ENCODE results near the gene GSTT4.
"Not testable (repeated sequence)": the region's sequence is repeated elsewhere in the genome, so short reads cannot be mapped to it uniquely, and the experiment has no call there.

GSTT4 gene

DNA sequence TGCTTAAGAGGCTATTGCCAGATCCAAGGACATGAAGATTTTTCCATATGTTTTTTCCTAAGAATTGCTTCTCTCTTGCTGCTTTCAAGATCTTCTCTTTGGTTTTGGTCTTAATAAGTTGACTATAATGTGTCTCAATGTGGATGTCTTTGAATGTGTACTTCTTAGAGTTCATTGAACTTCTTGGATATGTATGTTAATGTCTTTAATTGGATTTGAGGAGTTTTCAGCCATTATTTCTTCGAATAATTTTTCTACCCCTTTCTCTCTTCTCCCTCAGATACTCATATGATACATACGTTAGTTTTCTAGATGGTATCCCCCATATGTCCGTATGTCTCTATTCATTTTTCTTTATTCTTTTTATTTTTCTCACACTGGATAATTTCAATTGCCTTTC is 19.1 kb upstream of the GSTT4 start:
- no peak for DNase-seq

DNA sequence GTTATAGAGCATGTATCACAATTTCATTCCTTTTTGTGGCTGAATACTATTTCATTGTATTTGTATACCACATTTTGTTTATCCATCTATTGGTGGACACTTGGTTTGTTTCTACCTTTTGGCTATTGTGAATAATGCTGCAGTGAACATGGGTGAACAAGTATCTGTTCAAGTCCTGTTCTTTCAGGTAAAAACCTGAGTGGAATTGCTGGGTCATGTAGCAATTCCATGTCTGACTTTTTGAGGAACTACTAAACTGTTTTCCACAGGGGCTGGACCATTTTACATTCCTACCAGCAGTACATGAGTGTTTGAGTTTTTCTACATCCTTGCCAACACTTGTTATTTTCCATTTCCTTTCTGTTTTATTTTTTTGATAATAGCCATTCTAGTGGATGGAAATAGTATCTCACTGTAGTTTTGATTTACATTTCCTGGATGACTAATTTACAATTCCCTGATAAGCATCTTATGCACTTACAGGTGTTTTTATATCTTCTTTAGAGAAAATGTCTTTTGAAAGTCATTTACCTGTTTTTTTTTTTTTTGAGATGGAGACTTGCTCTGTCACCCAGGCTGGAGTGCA is 18.0 kb upstream of the GSTT4 start:
- DNase-seq: no peak

DNA sequence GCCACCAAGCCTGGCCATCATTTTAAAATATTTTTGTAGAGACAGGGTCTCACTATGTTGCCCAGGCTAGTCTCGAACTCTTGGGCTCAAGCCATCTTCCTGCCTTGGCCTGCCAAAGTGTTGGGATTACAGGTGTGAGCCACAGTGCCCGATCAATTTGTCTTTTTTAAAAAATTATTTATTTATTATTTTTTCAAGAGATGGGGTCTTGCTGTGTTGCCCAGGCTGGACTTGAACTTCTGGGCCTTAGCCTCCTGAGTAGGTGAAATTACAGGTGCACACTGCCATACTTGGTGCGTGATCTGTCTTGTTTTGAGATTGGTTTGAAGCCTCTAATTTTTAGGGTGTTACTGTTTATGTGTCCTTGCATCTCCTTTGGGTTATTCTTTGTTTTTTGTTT is 16.1 kb upstream of the GSTT4 start:
- DNase-seq: no peak

DNA sequence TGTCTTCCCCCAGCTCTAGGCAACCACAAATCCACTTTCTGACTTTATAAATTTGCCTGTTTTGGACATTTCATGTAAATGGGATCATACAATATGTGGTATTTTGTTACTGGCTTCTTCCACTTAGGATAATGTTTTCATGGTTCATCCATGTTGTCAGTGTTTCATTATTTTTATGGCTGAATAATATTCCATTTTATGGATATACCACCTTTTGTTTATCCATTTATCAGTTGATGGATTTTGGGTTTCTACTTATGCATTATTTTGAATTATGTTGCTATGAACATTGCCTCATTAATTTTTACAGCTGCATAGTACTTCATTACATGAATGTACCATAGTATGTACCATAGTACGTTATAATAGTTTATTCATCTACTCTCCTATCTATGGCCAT is 10.9 kb upstream of the GSTT4 start:
- no peak for DNase-seq

DNA sequence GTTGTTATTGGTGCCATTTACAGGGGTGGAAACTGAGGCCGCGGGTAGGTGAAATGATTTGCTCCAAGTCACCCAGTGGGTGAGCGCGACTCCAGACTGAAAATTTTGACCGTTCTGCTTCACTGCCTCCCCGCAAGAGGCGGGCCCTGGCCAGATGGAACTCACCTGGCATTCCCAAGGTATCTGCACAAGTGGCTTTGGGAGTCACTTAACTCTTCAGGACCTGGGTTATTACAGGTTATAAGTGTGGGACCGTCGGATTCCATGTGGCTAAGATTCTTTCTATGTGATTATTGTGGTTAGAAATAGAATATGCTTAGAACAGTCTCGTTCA is 6.4 kb upstream of the GSTT4 start:
- DNase-seq: no peak

DNA sequence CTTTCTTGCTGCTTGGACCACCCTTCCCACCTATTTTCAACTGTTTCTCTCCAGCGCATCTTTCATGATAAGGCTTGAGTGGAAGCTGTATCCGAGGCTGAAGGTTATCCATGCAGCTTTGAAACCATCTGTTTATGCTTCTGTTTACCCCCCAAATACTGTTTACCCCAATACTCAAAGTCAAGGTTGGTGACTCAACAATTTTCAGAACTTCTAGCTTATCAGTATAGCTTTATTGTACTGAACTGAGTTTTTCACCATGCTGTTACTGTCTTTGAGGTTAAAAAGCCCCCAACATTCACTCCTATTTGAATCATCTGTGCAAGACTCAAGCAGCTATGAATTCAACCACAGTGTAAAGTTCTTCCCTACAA is 4.8 kb upstream of the GSTT4 start:
- no peak for DNase-seq

DNA sequence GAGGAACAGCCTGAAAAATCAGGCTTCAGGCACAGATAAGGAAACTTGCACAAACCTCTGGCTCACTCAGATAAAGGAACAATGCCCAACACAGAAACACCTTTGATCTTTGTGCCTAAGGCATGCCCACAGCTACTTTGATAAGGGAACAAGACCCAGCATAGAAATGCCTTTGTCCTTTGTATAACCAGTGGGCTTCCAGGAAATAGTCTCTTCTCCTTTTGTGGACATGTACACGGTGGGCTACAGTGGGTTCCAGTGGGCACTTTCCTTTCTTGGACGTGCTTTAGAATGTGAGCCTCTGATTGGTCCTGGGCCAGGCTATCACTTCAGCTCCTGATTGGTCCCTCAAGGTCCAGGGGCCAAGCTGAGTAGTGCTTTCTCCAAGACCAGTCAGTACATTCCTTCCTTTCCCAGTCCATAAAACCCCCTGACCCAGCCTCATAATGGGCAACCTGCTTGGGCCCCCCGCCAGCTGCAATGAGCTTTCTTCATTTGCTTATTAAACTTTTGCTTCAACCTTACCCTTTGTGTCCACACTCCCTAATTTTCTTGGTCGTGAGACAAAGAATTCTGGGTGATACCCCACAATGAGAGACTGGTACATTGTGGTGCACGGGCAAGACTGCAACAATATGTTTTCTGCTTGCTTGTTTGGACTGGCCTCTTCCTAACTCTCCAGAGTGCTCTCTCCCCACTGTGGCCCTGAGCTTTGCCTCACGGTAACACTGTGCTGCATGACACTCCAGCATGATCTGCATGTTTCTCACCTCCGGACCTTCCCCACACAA is 4.2 kb upstream of the GSTT4 start:
- DNase-seq: no peak

DNA sequence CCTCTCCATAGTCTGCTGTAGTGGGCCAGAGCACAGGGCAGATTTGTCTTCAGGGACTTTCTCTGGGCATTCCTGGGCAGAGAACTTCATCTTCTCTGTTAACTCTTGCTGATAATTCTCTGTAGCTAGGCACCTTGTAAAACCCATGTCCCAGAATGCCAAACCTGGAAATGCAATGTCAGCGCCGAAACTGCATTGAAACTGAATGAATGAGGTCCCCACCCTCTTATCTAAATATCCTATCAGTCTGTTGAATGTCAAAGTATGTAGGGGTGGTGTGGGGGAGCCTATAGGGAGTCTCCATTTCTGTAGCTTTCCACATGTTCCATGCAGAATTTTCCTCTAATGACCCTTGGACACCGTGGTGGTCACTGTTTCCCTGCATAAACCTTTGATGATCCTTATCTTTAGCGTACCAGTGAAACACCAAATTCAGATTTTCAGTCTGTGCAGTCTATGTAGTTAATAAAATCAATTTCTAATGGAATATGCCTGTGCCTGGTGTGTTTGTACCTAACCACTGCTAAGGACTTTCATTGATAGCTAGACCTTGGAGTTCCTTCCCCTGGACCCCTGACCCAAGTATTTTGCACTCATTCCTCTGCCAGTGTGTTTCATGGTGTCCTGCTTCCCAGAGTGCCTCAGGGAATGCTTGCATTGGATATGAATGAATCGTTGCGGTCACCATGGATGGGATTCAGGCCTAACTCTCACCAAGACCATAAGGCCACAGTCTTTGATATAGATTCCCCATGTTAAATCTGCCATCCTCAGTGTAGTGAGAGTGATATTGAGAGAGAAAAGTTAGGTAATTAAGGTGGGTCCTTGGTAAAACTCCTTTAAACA is 3.4 kb upstream of the GSTT4 start:
- DNase-seq: no peak

DNA sequence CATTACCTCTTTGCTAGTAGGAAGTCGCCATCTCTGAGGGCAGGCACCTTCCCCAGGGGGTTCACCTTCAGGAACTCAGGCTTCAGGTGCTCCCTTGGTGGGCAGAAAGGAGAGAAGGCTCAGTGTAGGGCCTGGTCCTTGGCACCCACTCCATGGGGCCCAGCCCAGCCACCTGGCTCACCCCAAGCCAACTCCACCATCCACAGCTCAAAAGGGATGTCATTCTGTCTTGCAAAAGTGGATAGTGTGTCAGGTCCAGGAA is 2.7 kb upstream of the GSTT4 start:
- DNase-seq: no peak

DNA sequence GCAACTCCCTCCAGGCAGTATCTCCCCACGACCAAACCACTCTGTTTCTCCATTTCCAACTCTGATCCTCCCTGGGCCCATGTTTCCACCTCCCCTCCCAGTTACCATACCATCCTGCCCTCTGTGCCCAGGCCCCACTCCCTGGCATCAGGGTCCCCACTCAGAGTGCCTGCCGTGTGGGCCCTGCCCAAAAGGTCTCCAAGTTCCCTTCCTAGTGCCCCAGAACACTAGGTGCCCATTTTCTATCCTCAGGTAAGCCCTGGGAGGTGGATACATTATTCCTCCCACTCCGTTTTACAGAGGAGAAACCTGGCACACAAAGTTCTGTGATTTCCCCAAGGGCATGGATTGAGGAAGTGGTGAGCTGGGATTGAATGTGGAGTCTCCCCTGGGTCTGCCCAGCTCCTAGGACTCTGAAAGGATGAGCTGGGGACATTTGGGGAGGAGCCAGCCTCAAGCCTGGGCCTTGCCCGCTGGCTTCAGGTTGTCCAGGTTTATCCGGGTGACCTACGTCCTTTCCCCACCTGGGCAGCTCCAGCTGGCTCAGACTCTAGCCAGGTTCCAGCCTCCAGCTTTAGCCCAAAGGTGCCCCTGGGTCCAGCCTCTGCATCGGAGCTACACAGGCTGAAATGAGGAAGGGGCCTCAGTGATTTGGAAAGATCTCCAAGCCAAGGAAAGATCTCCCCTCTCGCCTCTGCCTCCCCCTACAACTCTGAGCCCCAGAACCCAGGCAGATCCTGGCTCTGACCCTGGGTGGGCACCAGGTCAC is 2.2 kb upstream of the GSTT4 start:
- DNase-seq: no peak

DNA sequence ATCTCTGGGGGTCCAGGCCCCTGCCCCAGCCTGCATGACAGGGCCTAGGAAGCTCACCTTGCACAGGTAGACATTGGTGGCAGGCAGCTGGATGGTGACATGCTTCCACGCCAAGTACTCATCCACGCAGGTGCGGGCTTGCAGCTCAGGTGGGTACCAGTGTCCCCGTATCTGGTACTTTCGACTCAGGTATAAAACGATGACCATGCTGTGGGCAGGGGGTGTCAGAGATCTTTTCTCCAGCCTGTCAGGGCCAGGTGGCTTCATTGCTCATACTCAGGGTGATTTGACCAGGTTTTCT is 1.6 kb upstream of the GSTT4 start:
- no peak for DNase-seq

DNA sequence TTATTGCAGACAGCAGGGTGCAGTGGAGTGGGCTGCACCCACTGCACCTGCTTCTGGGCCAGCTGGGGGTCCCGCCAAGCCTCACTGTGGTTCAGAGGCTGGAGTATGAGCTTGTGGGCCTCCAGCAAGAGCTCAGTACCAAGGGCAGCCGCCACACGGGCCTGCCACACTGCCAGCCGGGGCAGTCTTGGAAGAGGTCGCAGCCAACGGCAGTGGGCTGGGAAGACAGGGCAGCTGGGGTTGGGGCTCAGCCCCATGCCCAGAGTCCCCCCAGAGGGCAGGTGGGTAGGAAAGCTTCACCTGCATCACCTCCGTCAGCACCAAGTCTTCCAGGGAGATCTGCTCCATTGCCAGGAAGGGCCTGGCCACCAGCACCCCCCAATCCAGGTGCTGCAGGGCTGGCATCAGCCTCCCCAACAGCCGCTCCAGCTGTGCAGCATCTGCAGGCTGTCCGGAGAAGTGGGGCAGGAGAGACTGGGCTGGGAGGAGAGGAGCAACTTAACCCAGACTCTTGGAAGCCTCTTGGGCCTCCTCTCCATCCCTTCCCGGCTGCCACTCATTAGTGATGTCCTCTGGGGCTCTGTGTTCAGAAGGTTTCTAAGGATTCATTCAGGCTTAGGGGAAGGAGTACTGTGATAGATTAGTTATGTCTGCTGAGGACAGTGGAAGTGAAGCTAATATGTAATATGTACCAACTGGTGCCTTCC is 1.1 kb upstream of the GSTT4 start:
- DNase-seq: no peak

DNA sequence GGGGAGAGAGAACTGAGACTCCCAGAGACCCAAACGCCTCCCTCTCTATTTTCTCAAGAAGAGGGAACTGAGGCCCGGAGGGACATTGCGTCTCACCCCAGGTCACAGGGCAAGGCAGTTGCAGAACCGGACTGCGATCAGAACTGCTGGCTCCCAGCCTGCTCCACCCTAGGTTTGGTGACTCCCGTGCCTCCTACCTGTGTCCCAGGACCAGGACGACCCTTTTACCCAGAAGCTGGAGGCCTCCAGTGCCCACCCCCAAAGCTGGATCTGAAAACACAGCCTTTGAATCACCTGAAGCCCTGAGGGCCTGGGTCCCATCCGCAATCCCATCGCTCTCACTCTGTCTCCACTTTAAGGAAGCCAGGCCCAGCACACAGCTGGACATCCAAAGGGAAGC is 1.4 kb downstream of the GSTT4 start:
- DNase-seq: no peak

DNA sequence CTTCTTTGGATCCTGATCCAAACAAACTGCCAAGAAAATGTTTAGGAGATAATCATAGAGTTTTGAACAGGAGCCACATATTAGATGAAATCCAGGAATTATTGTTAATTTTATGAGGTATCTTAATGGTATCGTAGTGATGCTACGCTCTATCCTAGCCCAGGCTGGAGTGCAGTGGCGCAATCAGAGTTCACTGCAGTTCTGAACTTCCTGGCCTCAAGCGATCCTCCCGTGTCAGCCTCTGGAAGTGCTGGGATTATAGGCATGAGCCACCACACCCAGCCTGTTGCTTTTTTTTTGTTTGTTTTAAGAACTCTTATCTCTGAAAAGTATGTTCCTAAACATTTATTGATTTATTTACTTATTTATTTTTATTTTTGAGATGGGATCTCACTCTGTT is 2.4 kb downstream of the GSTT4 start:
- DNase-seq: no peak

DNA sequence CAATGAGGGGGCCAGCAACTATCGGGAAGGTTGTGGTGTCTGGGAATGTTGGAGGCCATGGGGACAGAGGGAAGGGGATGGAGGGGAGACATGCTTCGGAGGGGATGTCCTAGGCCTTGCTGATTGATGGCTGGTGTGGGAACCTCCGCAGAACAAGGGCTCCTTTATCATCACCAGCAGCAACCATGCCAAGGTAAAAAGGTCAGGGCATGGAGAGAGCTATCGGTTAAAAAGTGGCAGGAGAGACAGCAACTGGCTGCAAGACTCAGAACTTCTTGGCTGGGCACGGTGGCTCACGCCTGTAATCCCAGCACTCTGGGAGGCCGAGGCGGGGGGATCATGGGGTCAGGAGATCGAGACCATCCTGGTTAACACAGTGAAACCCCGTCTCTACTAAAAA is 3.0 kb downstream of the GSTT4 start:
- no peak for DNase-seq

DNA sequence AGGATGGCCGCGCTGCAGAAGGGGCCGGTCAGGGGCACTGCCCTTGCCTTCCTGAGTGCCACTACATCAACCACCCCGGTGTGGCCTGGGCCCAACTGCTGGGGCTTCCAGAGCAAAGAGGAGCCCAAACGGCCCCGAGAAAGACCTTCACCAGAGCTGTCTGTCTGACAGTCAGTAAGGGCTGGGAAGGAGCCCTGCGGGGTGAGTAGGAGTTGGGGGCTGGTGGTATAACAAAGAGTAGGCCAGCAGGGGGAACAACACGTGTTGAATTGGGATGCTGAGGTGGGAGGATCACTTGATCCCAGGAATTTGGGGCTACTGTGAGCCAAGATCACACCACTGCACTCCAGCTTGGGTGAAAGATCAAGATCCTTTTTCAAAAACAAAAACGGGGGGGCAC is 3.9 kb downstream of the GSTT4 start:
- DNase-seq: no peak

DNA sequence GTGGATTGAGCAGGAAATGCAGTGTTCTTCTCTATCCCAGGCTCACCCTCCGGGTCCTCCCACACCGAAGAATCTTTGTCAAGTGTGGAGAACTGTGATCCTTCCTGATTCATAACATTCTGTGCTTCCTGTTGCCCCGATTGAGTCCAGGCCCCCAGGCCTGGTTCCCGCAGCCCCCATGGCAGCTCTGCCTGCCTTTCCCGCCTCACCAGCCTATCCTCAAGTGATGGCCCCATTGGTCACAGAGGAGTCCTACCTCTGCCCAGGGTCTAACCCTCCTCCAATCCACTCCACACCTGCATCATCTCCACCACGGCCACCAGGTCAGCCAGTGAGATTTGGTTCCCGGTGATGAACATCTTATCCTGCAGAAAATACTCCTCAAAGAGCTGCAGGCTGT is 5.5 kb downstream of the GSTT4 start:
- not testable (repeated sequence) for DNase-seq

DNA sequence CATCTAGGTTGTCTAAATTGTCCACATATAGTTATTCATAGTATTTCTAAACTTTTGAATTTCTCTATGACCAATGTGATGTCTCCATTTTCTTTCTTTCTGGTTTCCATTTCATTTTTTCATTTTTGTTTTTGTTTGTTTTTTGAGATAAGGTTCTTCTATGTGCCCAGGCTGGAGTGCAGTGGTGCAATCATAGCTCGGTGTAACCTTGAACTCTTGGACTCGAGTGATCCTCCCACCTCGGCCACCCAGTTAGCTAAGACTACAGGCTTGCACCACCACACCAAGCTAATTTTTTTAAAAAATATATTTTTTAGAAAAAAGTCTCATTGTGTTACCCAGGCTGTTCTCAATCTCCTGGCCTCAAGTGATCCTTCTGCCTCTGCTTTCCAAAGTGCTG is 8.2 kb downstream of the GSTT4 start:
- DNase-seq: no peak

DNA sequence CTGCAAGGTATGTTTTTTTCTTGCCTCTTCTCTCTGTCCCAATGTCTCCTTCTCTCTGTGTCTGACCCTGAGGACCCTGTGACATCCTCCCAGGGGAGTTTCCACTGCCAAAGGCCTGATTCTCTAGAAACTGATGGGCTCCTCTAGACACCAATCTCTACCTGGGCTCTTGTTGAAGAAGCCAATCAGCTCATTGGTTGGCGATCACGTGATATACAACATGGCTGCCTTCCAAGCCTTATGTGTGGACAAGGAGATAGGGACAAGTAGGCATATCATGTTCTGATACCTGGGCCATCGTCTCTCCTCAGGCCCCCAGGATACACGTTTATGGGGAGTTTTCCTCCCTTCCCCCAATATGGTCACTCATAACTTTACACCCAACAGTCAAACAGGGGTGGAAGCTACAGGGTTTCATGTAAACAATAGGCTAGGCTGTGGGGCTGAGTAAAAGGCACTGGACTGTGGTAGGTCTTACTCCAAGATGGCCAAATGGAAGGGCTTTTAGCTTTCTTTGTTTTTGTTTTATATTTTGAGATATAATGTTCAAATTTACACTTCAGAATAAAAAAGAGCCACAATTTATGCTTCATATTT is 11.6 kb downstream of the GSTT4 start:
- not testable (repeated sequence) for DNase-seq

DNA sequence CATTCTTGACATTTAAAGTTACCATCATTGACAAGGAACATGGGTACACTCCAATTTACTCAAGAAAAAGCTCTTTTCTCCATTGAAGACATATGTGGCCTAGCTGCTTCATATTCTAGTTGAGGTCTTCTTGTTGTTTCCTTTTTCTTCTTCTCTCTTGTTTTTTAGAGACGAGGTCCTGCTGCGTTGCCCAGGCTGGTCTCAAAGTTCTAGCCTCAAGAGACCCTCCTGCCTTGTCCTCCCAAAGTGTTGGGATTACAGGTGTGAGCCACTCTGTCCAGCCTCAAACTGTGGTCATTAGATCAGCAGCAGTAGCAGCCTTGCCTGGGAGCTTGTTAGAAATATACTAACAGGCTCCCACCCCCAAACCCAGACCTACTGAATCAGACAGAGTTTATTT is 12.2 kb downstream of the GSTT4 start:
- DNase-seq: not testable (repeated sequence)

DNA sequence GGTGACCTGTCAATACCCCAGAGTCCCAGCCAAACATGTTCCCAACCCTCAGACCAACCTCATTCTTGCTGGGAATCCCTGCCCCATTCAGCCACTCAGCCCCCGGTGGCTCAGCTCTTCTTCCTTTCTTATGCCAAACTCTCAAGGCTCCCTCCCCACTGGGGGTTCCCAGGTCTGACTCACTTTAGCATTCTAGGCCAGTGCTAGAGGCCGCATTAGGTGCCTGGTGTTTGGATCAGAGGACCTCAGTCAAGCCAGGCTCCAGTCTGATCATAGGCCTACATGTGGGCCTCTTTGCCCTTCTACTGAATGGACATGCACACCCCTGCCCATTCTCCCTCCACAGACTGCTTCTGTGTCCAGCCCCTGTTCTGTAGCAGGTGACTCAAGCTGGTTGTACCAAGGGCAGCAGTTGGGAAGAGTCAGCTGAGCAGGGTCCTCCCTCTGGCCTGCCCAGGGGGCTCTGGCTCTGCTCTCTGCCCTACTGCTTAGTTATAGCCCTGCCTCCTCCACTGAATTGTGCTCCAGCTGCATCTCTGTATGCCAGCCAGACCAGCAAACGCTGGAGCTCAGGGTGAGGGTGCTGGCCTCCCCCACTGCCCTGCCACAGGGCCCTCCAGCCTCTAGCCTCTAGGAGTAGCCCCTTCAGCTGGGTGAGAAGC is 15.5 kb downstream of the GSTT4 start:
- not testable (repeated sequence) for DNase-seq

DNA sequence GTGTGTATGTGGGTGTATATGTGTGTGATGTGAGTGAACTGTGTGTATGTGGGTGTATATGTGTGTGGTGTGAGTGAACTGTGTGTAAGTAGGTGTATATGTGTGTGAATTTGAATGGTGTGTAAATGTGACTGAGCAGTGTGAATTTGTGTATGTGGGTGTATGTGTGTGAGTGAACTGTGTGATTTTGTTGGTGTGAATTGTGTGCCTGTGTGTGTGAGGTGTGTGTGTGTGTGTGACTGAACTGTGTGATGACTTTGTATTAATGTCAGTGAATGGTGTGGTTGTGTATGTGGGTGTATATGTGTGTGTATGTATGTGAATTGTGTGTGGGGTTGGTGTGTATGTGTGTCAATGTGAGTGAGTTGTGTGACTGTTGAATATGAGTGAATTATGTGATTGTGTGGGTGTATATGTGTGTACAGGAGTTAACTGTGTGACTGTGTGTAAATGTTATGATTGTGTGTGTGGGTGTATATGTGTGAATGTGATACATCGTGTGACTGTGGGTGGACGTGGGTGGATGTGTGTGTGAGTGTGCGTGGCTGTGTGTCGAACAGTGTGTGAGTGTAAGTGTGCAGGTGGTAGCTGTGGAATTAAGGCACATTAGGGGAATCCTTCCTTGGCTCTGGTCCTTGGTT is 18.6 kb downstream of the GSTT4 start:
- DNase-seq: not testable (repeated sequence)
